OCI-LY1 (cell line): ENCODE measurements around the gene DGKB.

Source experiments
- H2AFZ ChIP-seq: fragments of 200-600 bp; sonication (generic), shearing (Covaris generic); 2 replicates; pipeline ENCODE4 v1.6.0; 2014; ENCODE audit warnings: antibody characterized with exemption, mild to moderate bottlenecking, low read length
- H3F3A ChIP-seq: fragments of 200-600 bp; sonication (generic), shearing (Covaris generic); 2 replicates; pipeline ENCODE4 v1.6.0; 2014; ENCODE audit warnings: mild to moderate bottlenecking, antibody characterized with exemption, low read length, moderate library complexity; ENCODE audit not compliant: insufficient read depth
- H3K27ac ChIP-seq: fragments of 200-600 bp; sonication (generic); 2 replicates; pipeline ENCODE4 v1.5.1; 2014; ENCODE audit warnings: low read length, mixed run types, mild to moderate bottlenecking, low read depth; ENCODE audit not compliant: poor library complexity, severe bottlenecking
- H3K27me3 ChIP-seq: fragments of 200-600 bp; sonication (generic); 2 replicates; pipeline ENCODE4 v1.6.0; 2014; ENCODE audit warnings: antibody characterized with exemption, mild to moderate bottlenecking, low read length, moderate library complexity; ENCODE audit not compliant: insufficient read depth
- H3K36me3 ChIP-seq: fragments of 200-600 bp; sonication (generic); 2 replicates; pipeline ENCODE4 v1.6.1; 2014; ENCODE audit warnings: mild to moderate bottlenecking, antibody characterized with exemption, low read length, moderate library complexity, mixed read lengths; ENCODE audit not compliant: insufficient read depth
- H3K4me1 ChIP-seq: fragments of 200-600 bp; sonication (generic); 2 replicates; pipeline ENCODE4 v1.5.1; 2014; ENCODE audit warnings: mild to moderate bottlenecking, low read length, moderate library complexity; ENCODE audit not compliant: insufficient read depth, severe bottlenecking
- H3K4me2 ChIP-seq: fragments of 200-600 bp; sonication (generic), shearing (Covaris generic); 2 replicates; pipeline ENCODE4 v1.6.1; 2014; ENCODE audit warnings: low read length
- H3K4me3 ChIP-seq: fragments of 200-600 bp; sonication (generic); 2 replicates; pipeline ENCODE4 v1.5.1; 2014; ENCODE audit warnings: low read length, low read depth, mild to moderate bottlenecking, mixed read lengths; ENCODE audit not compliant: poor library complexity, severe bottlenecking
- H3K79me2 ChIP-seq: fragments of 200-600 bp; shearing (Covaris generic); 2 replicates; pipeline ENCODE4 v1.6.1; 2016; ENCODE audit warnings: mixed run types, low read length, mixed read lengths; ENCODE audit not compliant: insufficient read depth
- H3K9ac ChIP-seq: fragments of 200-600 bp; sonication (generic), shearing (Covaris generic); 2 replicates; pipeline ENCODE4 v1.6.1; 2014; ENCODE audit warnings: mild to moderate bottlenecking, low read length, mixed read lengths
- H3K9me2 ChIP-seq: fragments of 200-600 bp; sonication (generic), shearing (Covaris generic); 2 replicates; pipeline ENCODE4 v1.6.1; 2014; ENCODE audit warnings: low read depth, mild to moderate bottlenecking, low read length, mixed read lengths
- H3K9me3 ChIP-seq: fragments of 200-600 bp; shearing (Covaris generic); 2 replicates; pipeline ENCODE4 v1.6.1; 2014; ENCODE audit warnings: low read length, mixed read lengths
- H4K20me1 ChIP-seq: fragments of 200-600 bp; sonication (generic), shearing (Covaris generic); 2 replicates; pipeline ENCODE4 v1.6.0; 2016; ENCODE audit warnings: mild to moderate bottlenecking, low read length; ENCODE audit not compliant: insufficient read depth
- EZH2 ChIP-seq: fragments of 200-600 bp; sonication (generic), shearing (Covaris generic); IDR thresholded peaks from 2 replicates; pipeline ENCODE4 v1.8.0; 2017; ENCODE audit warnings: borderline replicate concordance, mixed run types, mild to moderate bottlenecking, antibody characterized with exemption, low read length, moderate library complexity, mixed read lengths
- TF ChIP-seq, protein P1 (sequence below): fragments of 200-600 bp; sonication (generic), shearing (Covaris generic); IDR thresholded peaks from 2 replicates; pipeline ENCODE4 v1.5.1; 2017; ENCODE audit warnings: mild to moderate bottlenecking, antibody characterized with exemption, low read length, moderate library complexity, mixed read lengths

DGKB gene

DNA sequence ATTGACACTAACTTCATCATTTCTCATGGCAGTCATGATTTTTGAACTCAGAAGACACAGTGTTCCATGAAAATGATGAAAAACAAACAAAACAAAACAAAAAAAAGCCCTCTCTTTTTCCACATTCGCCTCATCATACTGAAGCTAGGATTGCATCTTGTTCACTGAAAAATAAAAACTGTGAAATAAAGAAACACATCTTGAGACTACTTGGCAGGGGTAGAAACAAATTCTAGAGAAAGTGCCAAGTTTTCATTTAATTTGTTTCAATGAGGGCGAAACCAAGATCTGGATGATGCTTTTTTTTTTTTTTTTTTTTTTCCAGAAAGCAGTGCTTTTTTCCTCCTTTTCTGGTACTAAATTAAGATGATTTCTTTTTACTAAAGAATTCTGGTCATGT, 562.7 kb downstream of the DGKB start:
- Histone ChIP-seq H3K27ac (no peak overlapping the region), H3K9me3 (no peaks in the 10 kb centered on the region)

GRCh38 chr7:14336256-14336655, 566.3 kb downstream of the DGKB start:
- Histone ChIP-seq H3K79me2 (no peaks in the 10 kb centered on the region), H3K9ac (no peak overlapping the region), H3K4me3 (no peak overlapping the region), H3K9me2 (no peaks in the 10 kb centered on the region), H3K4me1 (peaks cover 9% of the 10 kb centered on the region), H3F3A (no peaks in the 10 kb centered on the region), H4K20me1 (no peaks in the 10 kb centered on the region), H3K4me2 (no peak overlapping the region), H2AFZ (no peak overlapping the region), H3K9me3 (no peaks in the 10 kb centered on the region), H3K27me3 (no peaks in the 10 kb centered on the region), H3K36me3 (no peaks in the 10 kb centered on the region), H3K27ac (no peak overlapping the region)
- TF ChIP-seq, protein P1, sequence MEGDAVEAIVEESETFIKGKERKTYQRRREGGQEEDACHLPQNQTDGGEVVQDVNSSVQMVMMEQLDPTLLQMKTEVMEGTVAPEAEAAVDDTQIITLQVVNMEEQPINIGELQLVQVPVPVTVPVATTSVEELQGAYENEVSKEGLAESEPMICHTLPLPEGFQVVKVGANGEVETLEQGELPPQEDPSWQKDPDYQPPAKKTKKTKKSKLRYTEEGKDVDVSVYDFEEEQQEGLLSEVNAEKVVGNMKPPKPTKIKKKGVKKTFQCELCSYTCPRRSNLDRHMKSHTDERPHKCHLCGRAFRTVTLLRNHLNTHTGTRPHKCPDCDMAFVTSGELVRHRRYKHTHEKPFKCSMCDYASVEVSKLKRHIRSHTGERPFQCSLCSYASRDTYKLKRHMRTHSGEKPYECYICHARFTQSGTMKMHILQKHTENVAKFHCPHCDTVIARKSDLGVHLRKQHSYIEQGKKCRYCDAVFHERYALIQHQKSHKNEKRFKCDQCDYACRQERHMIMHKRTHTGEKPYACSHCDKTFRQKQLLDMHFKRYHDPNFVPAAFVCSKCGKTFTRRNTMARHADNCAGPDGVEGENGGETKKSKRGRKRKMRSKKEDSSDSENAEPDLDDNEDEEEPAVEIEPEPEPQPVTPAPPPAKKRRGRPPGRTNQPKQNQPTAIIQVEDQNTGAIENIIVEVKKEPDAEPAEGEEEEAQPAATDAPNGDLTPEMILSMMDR, result no peak
- no peak for TF ChIP-seq EZH2

More for the DNA sequence above, 562.7 kb downstream of the DGKB start:
- H3K27me3 ChIP-seq, result no peaks in the 10 kb centered on the region
- no peak overlapping the region for H3K9ac ChIP-seq
- H3K4me2 ChIP-seq, result no peak overlapping the region
- H3F3A ChIP-seq, result no peaks in the 10 kb centered on the region
- peak overlapping the region; percentile 31; the same call in 1 of the 2 replicates for H2AFZ ChIP-seq
- no peaks in the 10 kb centered on the region for H4K20me1 ChIP-seq
- H3K4me3 ChIP-seq, result no peak overlapping the region
- no peaks in the 10 kb centered on the region for H3K36me3 ChIP-seq
- TF ChIP-seq, protein P1, result no peak
- no peak for TF ChIP-seq EZH2
- H3K9me2 ChIP-seq, result no peaks in the 10 kb centered on the region
- no peaks in the 10 kb centered on the region for H3K79me2 ChIP-seq
- peaks cover 11% of the 10 kb centered on the region for H3K4me1 ChIP-seq

DNA sequence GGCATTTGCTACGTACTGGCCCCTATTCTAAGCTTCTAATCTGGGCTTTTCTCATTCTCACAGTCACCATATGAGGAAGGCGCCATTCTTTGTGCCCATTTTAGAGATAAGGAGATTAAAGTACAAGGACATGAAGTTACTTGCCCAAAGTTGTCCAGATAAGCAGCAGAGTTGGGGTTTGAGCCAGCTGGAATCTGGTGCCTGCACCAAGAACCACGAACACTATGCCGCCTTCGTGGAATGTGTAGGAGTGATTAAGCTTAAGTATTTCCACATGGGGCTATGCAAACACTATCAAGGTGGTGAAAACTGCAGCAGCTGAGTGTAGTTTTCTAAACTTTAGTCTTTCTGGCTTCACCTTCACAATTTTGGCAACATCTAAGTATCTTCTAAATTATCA, 570.4 kb downstream of the DGKB start:
- Histone ChIP-seq H3K79me2 (no peaks in the 10 kb centered on the region), H2AFZ (no peak overlapping the region), H4K20me1 (no peaks in the 10 kb centered on the region), H3K9me3 (no peaks in the 10 kb centered on the region), H3K36me3 (no peaks in the 10 kb centered on the region), H3K4me1 (no peaks in the 10 kb centered on the region), H3K4me2 (no peak overlapping the region), H3F3A (no peaks in the 10 kb centered on the region), H3K4me3 (no peak overlapping the region), H3K27me3 (no peaks in the 10 kb centered on the region), H3K27ac (no peak overlapping the region), H3K9ac (no peak overlapping the region), H3K9me2 (no peaks in the 10 kb centered on the region)
- TF ChIP-seq, protein P1, result no peak
- TF ChIP-seq EZH2, result no peak
